GM23338 (cell line): ENCODE data around the gene PRODH2.

Experiments used
- CREB1 ChIP-seq: fragments of 250-450 bp; sonication (Bioruptor Pico); IDR thresholded peaks from 2 replicates; pipeline ENCODE4 v1.5.0; 2020; ENCODE audit warnings: low read depth, mild to moderate bottlenecking, moderate library complexity
- CTCF ChIP-seq, 2 experiments: fragments of 200-600 bp in 1 of 2; sonication (generic) in 1 of 2; conservative IDR thresholded peaks; 2 replicates each; pipeline versions ENCODE4 v1.5.1 to v1.6.1; 2016 to 2017; ENCODE audit warnings: antibody characterized with exemption in 2 of 2, low read depth in 2 of 2, mild to moderate bottlenecking in 2 of 2, moderate library complexity in 1 of 2
- ETS1 ChIP-seq: IDR thresholded peaks from 2 replicates; pipeline ENCODE4 v1.6.1; 2016; ENCODE audit warnings: antibody characterized with exemption
- EZH2 ChIP-seq: fragments of 200-600 bp; sonication (generic); IDR thresholded peaks from one replicate; pipeline ENCODE4 v1.8.0; 2017; ENCODE audit warnings: antibody characterized with exemption, mild to moderate bottlenecking, low read depth; ENCODE audit not compliant: unreplicated experiment
- EZH2phosphoT487 ChIP-seq: fragments of 200-600 bp; sonication (generic); IDR thresholded peaks from one replicate; pipeline ENCODE4 v1.8.1; 2018; ENCODE audit warnings: antibody characterized with exemption; ENCODE audit not compliant: unreplicated experiment
- JUNB ChIP-seq: IDR thresholded peaks from one replicate; pipeline ENCODE4 v1.6.1; 2016; ENCODE audit warnings: antibody characterized with exemption; ENCODE audit not compliant: unreplicated experiment
- POLR2AphosphoS5 ChIP-seq: IDR thresholded peaks from 2 replicates; pipeline ENCODE4 v1.6.1; 2016; ENCODE audit warnings: antibody characterized with exemption, low read depth
- REST ChIP-seq: IDR thresholded peaks from one replicate; pipeline ENCODE4 v1.6.1; 2018; ENCODE audit warnings: antibody characterized with exemption; ENCODE audit not compliant: unreplicated experiment
- STAT1 ChIP-seq: IDR thresholded peaks from one replicate; pipeline ENCODE4 v1.6.1; 2016; ENCODE audit warnings: antibody characterized with exemption; ENCODE audit not compliant: unreplicated experiment
- ZNF114 ChIP-seq: fragments of 250-450 bp; sonication (Bioruptor Pico); IDR thresholded peaks from 2 replicates; pipeline ENCODE4 v1.5.0; 2020; ENCODE audit warnings: mild to moderate bottlenecking, moderate library complexity
- ZNF462 ChIP-seq: fragments of 250-450 bp; sonication (Bioruptor Pico); IDR thresholded peaks from 2 replicates; pipeline ENCODE4 v1.5.0; 2020; ENCODE audit warnings: mild to moderate bottlenecking, moderate library complexity

GRCh38 chr19:35833972-35834371 lies 21.3 kb upstream of the PRODH2 start:
- TF ChIP-seq EZH2 (no peak), REST (no peak), CTCF (conservative IDR thresholded peaks at IDR 0.05; ENCODE audit: low read depth in 2 of 2) (no peak), POLR2AphosphoS5 (no peak), ETS1 (no peak), EZH2phosphoT487 (no peak), JUNB (no peak), ZNF114 (CRISPR knock-in tag) (no peak), CREB1 (CRISPR knock-in tag) (no peak), STAT1 (no peak), ZNF462 (CRISPR knock-in tag) (no peak)
